Caco-2 (cell line): ENCODE measurements around the gene B2M. TPM values are rescaled to one million over a fixed set of nuclear protein-coding genes. Genes with fewer than 3 reads are reported as not detected.

Source experiments
- BruUV-seq: library from RNA; stranded (reverse); fragments of 400-500 nt; replicated peaks from 2 replicates; lab custom pipeline; 2021; lab: Mats Ljungman, UMichigan
- CTCF ChIA-PET: fragments of 300-600 bp; sonication (Branson Sonifier 250); formaldehyde crosslinking; loops from one replicate; lab custom pipeline; 2022; ENCODE audit warnings: antibody characterized with exemption; lab: Charles Lee
- POLR2A ChIA-PET: fragments of 300-600 bp; sonication (Branson Sonifier 250); formaldehyde crosslinking; loops from one replicate; lab custom pipeline; 2022; ENCODE audit warnings: antibody characterized with exemption; lab: Charles Lee
- DNase-seq, 2 experiments: peaks; one replicate each; pipeline versions ENCODE4 v3.0.0 to v3.0.0-alpha.2; 2020 to 2022
- H3K27me3 ChIP-seq: replicated peaks from 2 replicates; pipeline ENCODE4 v1.6.0; 2011; ENCODE audit warnings: low read length; ENCODE audit not compliant: control insufficient read depth, insufficient read depth
- H3K36me3 ChIP-seq: 2 replicates; pipeline ENCODE4 v1.5.1; 2011; ENCODE audit warnings: low read length; ENCODE audit not compliant: control insufficient read depth, insufficient read depth
- H3K4me1 ChIP-seq: fragments of 250-450 bp; sonication (Bioruptor Pico); 2 replicates; pipeline ENCODE4 v1.5.1; 2020; ENCODE audit warnings: mild to moderate bottlenecking
- H3K4me3 ChIP-seq: 2 replicates; pipeline ENCODE4 v1.5.1; 2011; ENCODE audit warnings: low read depth, mild to moderate bottlenecking, control low read depth, low read length
- H3K9me3 ChIP-seq: fragments of 250-450 bp; sonication (Bioruptor Pico); 2 replicates; pipeline ENCODE4 v1.5.1; 2020; ENCODE audit warnings: mild to moderate bottlenecking, moderate library complexity
- H3K27ac Mint-ChIP-seq: one replicate; pipeline ENCODE4 v1.8.0; 2022; ENCODE audit warnings: mixed read lengths; ENCODE audit not compliant: unreplicated experiment
- H3K27me3 Mint-ChIP-seq: one replicate; pipeline ENCODE4 v1.8.0; 2022; ENCODE audit warnings: mixed read lengths; ENCODE audit not compliant: insufficient read depth, unreplicated experiment
- H3K36me3 Mint-ChIP-seq: one replicate; pipeline ENCODE4 v1.8.0; 2022; ENCODE audit warnings: mild to moderate bottlenecking, mixed read lengths; ENCODE audit not compliant: insufficient read depth, unreplicated experiment
- H3K4me1 Mint-ChIP-seq: one replicate; pipeline ENCODE4 v1.8.0; 2022; ENCODE audit warnings: low read depth, mixed read lengths; ENCODE audit not compliant: unreplicated experiment
- H3K4me3 Mint-ChIP-seq: one replicate; pipeline ENCODE4 v1.8.0; 2022; ENCODE audit warnings: mild to moderate bottlenecking, moderate library complexity, mixed read lengths; ENCODE audit not compliant: unreplicated experiment
- H3K9me3 Mint-ChIP-seq: one replicate; pipeline ENCODE4 v1.8.0; 2022; ENCODE audit warnings: mixed read lengths; ENCODE audit not compliant: unreplicated experiment
- intact Hi-C: fragments of 100-400 bp; cut with micrococcal nuclease; formaldehyde crosslinking; loops from one replicate; pipeline ENCODE4 v1.10.0; 2022; ENCODE audit not compliant: unreplicated experiment
- total RNA-seq: library from RNA; stranded (reverse); gene quantifications from 2 replicates; pipeline ENCODE4 v1.2.3, GENCODE V29; 2022
- TF ChIP-seq, protein P1 (sequence below), 2 experiments: fragments of 200-600 bp in 1 of 2; IDR thresholded peaks; 1 replicate in 1 of 2; 2 replicates in 1 of 2; pipeline versions ENCODE4 v1.5.1 to v1.8.0; 2011 to 2022; ENCODE audit warnings: antibody characterized with exemption in 1 of 2, control low read depth in 1 of 2, inconsistent platforms in 1 of 2, low read depth in 1 of 2, low read length in 1 of 2, mild to moderate bottlenecking in 1 of 2, moderate library complexity in 1 of 2; ENCODE audit not compliant: insufficient read depth in 1 of 2, severe bottlenecking in 1 of 2, unreplicated experiment in 1 of 2

The B2M gene
- total RNA-seq, 1 experiment from 2014 or later: 269 TPM

DNA sequence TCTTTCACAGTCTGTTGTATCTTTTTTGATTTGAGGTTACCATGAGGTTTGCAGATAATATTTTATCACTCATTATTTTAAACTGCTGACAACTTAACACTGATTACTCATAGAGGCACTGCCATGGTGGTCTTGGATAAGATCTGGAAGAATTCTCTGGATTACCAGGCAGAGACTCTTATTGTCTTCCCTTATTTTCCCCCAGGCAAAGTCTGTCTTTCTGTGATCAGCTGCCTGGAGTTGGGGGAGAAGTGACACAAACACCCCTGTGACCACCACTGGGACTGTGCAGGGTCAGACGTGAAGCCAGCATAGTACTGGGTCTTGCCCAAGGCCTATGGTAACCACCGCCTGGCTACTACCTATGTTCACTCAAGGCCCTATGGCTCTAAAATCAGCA is 4.9 kb upstream of the B2M start:
- H3K4me1 Mint-ChIP-seq: no peaks in the 10 kb centered on the region
- Histone ChIP-seq H3K4me1 (peaks cover 21% of the 10 kb centered on the region), H3K4me3 (no peak overlapping the region), H3K27me3 (no peaks in the 10 kb centered on the region), H3K36me3 (no peaks in the 10 kb centered on the region), H3K9me3 (0 out of 2 replicates have a peak, but pooled peaks cover 6% of the 10 kb centered on the region)
- peaks cover 23% of the 10 kb centered on the region for H3K9me3 Mint-ChIP-seq
- H3K4me3 Mint-ChIP-seq: no peak overlapping the region
- intact Hi-C loops: no loop called here
- no peak for DNase-seq
- peaks cover 7% of the 10 kb centered on the region for H3K27me3 Mint-ChIP-seq
- BruUV-seq: no TSS peak
- peaks cover 5% of the 10 kb centered on the region for H3K36me3 Mint-ChIP-seq
- no peak overlapping the region for H3K27ac Mint-ChIP-seq
- ChIA-PET CTCF (no interaction called here), POLR2A (no interaction called here)
- TF ChIP-seq, protein P1, sequence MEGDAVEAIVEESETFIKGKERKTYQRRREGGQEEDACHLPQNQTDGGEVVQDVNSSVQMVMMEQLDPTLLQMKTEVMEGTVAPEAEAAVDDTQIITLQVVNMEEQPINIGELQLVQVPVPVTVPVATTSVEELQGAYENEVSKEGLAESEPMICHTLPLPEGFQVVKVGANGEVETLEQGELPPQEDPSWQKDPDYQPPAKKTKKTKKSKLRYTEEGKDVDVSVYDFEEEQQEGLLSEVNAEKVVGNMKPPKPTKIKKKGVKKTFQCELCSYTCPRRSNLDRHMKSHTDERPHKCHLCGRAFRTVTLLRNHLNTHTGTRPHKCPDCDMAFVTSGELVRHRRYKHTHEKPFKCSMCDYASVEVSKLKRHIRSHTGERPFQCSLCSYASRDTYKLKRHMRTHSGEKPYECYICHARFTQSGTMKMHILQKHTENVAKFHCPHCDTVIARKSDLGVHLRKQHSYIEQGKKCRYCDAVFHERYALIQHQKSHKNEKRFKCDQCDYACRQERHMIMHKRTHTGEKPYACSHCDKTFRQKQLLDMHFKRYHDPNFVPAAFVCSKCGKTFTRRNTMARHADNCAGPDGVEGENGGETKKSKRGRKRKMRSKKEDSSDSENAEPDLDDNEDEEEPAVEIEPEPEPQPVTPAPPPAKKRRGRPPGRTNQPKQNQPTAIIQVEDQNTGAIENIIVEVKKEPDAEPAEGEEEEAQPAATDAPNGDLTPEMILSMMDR (IDR thresholded peaks at IDR 0.05; ENCODE audit: insufficient read depth in 1 of 2, low read depth in 1 of 2, low read length in 1 of 2, severe bottlenecking in 1 of 2, unreplicated experiment in 1 of 2): no peak

DNA sequence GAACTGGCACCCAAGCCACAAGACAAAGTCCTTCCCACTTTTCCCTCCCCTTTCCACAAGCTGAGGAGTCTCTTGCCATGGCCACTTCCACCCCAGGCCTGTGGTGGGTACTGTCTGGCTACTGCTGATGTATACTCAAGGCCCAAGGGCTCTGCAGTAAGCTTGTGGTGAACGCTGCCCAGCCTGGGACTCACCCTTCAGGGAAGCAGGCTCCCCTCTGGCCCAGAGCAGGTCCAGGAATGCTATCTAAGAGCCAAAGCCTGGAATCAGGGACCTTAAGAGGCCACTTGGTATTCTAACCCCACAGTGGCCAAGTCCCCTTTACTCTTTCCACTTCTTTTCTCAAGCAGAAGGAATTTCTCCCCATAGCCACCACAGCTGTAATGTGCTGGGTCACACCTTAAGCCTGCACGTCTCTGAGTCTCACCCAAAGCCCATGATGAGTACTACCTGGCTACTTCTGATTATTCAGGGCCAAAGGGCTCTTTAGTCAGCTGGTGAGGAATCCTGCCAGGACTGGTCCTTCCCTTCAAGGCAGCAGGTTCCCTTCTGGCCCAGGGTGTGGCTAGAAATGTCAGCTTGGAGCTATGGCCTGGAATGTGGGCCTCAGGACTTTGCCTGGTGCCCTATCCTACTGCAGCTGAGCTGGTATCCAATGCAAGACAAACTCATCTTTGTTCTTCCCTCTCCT is 4.2 kb upstream of the B2M start:
- DNase-seq: peak; percentile 48 to 83
- intact Hi-C loops: no loop called here
- Mint-ChIP-seq H3K9me3 (peaks cover 19% of the 10 kb centered on the region), H3K4me3 (no peak overlapping the region), H3K4me1 (no peaks in the 10 kb centered on the region), H3K27me3 (peaks cover 6% of the 10 kb centered on the region), H3K36me3 (peaks cover 9% of the 10 kb centered on the region), H3K27ac (no peak overlapping the region)
- TF ChIP-seq, protein P1 (IDR thresholded peaks at IDR 0.05; ENCODE audit: insufficient read depth in 1 of 2, low read depth in 1 of 2, low read length in 1 of 2, severe bottlenecking in 1 of 2, unreplicated experiment in 1 of 2): no peak
- BruUV-seq: no TSS peak
- H3K9me3 ChIP-seq: 0 out of 2 replicates have a peak, but pooled peaks cover 5% of the 10 kb centered on the region
- peaks cover 21% of the 10 kb centered on the region for H3K4me1 ChIP-seq
- H3K27me3 ChIP-seq: no peaks in the 10 kb centered on the region
- no peaks in the 10 kb centered on the region for H3K36me3 ChIP-seq
- H3K4me3 ChIP-seq: no peak overlapping the region
- ChIA-PET CTCF (no interaction called here), POLR2A (interaction anchor here (1.5 kb wide), 1 partner anchor 22 kb away, joined by 8 read pairs; no protein-coding TSS in a partner anchor)

DNA sequence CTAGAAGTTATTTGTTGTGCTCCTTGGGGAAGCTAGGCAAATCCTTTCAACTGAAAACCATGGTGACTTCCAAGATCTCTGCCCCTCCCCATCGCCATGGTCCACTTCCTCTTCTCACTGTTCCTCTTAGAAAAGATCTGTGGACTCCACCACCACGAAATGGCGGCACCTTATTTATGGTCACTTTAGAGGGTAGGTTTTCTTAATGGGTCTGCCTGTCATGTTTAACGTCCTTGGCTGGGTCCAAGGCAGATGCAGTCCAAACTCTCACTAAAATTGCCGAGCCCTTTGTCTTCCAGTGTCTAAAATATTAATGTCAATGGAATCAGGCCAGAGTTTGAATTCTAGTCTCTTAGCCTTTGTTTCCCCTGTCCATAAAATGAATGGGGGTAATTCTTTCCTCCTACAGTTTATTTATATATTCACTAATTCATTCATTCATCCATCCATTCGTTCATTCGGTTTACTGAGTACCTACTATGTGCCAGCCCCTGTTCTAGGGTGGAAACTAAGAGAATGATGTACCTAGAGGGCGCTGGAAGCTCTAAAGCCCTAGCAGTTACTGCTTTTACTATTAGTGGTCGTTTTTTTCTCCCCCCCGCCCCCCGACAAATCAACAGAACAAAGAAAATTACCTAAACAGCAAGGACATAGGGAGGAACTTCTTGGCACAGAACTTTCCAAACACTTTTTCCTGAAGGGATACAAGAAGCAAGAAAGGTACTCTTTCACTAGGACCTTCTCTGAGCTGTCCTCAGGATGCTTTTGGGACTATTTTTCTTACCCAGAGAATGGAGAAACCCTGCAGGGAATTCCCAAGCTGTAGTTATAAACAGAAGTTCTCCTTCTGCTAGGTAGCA is 851 bp upstream of the B2M start:
- Mint-ChIP-seq H3K9me3 (no peaks in the 10 kb centered on the region), H3K27ac (peak overlapping the region; percentile 99), H3K4me1 (no peaks in the 10 kb centered on the region), H3K36me3 (peaks cover 19% of the 10 kb centered on the region), H3K27me3 (no peaks in the 10 kb centered on the region), H3K4me3 (peak overlapping the region; percentile 100)
- Histone ChIP-seq H3K4me1 (peaks cover 21% of the 10 kb centered on the region), H3K36me3 (no peaks in the 10 kb centered on the region), H3K27me3 (no peaks in the 10 kb centered on the region), H3K9me3 (no peaks in the 10 kb centered on the region), H3K4me3 (peak overlapping the region; percentile 66)
- ChIA-PET CTCF (interaction anchor here (3.7 to 4.0 kb wide), 2 partner anchors 18 to 47 kb away, joined by 26 to 27 read pairs; partner anchors contain the start of gene SPG11), POLR2A (interaction anchor here (0.5 to 4.8 kb wide), 5 partner anchors 19 to 76 kb away, joined by 4 to 32 read pairs (median 6); partner anchors contain the start of gene SPG11)
- intact Hi-C loops: loop anchor here (1.0 kb wide), 2 partner anchors 18 to 47 kb away; partner anchors contain the start of gene SPG11
- TSS peak; percentile 49 for BruUV-seq
- DNase-seq: no peak
- TF ChIP-seq, protein P1 (IDR thresholded peaks at IDR 0.05; ENCODE audit: insufficient read depth in 1 of 2, low read depth in 1 of 2, low read length in 1 of 2, severe bottlenecking in 1 of 2, unreplicated experiment in 1 of 2): peak; percentile 9 to 34
